IPS-18a (cell line): ENCODE measurements around the gene ADPRM.
"Not testable (repeated sequence)": the region's sequence is repeated elsewhere in the genome, so short reads cannot be mapped to it uniquely, and the experiment has no call there.

Source experiments
- H3K27ac ChIP-seq: one replicate; pipeline ENCODE4 v1.5.1; 2013; ENCODE audit warnings: low read length
- H3K27me3 ChIP-seq: one replicate; pipeline ENCODE4 v1.6.1; 2013; ENCODE audit warnings: mild to moderate bottlenecking, low read length; ENCODE audit not compliant: control insufficient read depth, insufficient read depth
- H3K36me3 ChIP-seq: one replicate; pipeline ENCODE4 v1.6.1; 2013; ENCODE audit warnings: low read depth, low read length; ENCODE audit not compliant: control insufficient read depth
- H3K4me1 ChIP-seq: one replicate; pipeline ENCODE4 v1.6.1; 2013; ENCODE audit warnings: low read depth, low read length; ENCODE audit not compliant: control insufficient read depth
- H3K4me3 ChIP-seq: one replicate; pipeline ENCODE4 v1.5.1; 2013; ENCODE audit warnings: low read length
- H3K9ac ChIP-seq: one replicate; pipeline ENCODE4 v1.6.1; 2013; ENCODE audit warnings: mild to moderate bottlenecking, low read length, moderate library complexity
- H3K9me3 ChIP-seq: one replicate; pipeline ENCODE4 v1.6.1; 2013; ENCODE audit warnings: low read depth, low read length; ENCODE audit not compliant: control insufficient read depth

ADPRM gene

GRCh38 chr17:10705727-10706126 is 8.3 kb downstream of the ADPRM start:
- H3K27me3 ChIP-seq: no peaks in the 10 kb centered on the region
- no peaks in the 10 kb centered on the region for H3K9me3 ChIP-seq
- no peak overlapping the region for H3K9ac ChIP-seq
- peaks cover 41% of the 10 kb centered on the region for H3K36me3 ChIP-seq
- H3K4me1 ChIP-seq: no peaks in the 10 kb centered on the region
- H3K4me3 ChIP-seq: no peak overlapping the region
- no peak overlapping the region for H3K27ac ChIP-seq

- Histone ChIP-seq H3K9me3 (no peaks in the 10 kb centered on the region), H3K27me3 (no peaks in the 10 kb centered on the region), H3K27ac (no peak overlapping the region), H3K4me3 (no peak overlapping the region), H3K4me1 (no peaks in the 10 kb centered on the region), H3K36me3 (peaks cover 32% of the 10 kb centered on the region), H3K9ac (no peak overlapping the region)
These were observed 15.9 kb downstream of the ADPRM start for GRCh38 chr17:10713318-10713717.

- Histone ChIP-seq H3K27ac (no peak overlapping the region), H3K9ac (no peak overlapping the region), H3K4me3 (no peak overlapping the region), H3K9me3 (no peaks in the 10 kb centered on the region), H3K27me3 (no peaks in the 10 kb centered on the region), H3K4me1 (no peaks in the 10 kb centered on the region), H3K36me3 (peaks cover 15% of the 10 kb centered on the region)
These were observed 18.8 kb downstream of the ADPRM start for GRCh38 chr17:10716218-10716617.

DNA sequence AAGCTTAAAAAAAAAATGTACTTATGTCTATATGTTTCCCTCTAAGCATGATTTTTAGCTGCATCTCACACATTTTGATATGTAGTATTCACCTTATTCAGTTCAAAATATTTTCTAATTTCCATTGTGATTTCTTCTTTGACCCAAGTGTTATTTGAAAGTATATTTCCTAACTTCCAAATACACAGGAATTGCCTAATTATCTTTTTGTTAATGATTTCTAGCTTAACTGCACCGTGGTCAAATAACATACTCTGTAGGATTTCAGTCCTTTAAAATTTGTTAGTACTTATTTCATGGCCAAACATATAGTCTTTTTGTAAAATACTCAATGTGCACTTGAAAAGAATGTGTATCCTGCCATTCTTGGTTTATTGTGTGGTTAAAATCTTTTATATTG is 21.2 kb downstream of the ADPRM start:
- Histone ChIP-seq H3K36me3 (no peaks in the 10 kb centered on the region), H3K4me1 (no peaks in the 10 kb centered on the region), H3K27me3 (no peaks in the 10 kb centered on the region), H3K4me3 (no peak overlapping the region), H3K9ac (no peak overlapping the region), H3K27ac (no peak overlapping the region), H3K9me3 (no peaks in the 10 kb centered on the region)

DNA sequence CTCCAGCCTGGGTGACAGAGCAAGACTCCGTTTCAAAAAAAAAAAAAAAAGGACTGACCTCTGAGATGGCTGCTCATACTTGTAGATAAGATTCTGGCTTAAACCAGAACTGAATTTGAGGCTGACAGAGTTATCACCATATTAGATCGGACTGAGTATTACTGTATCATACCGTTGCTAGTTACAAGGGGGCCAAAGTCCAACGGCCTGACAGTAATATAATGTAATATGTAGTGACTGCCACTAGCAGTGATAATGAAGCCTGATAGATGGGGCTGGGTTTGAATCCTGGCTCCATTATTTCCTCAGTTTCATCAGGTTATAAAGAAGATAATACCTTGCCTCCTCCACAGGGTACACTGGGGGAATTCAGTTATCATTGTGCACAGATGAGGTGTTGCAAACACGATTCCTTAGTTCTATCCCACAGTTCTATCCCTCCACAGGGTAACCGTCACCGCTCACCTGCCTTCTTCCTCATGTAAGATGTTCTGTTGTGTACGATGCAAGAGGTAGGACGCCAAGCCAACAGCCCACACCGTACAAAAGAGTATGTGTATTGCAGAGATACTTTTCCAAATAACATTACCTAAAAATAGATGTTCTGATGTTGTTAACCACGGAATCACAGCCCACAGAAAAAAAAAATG is 27.3 kb downstream of the ADPRM start:
- no peaks in the 10 kb centered on the region for H3K36me3 ChIP-seq
- no peak overlapping the region for H3K27ac ChIP-seq

DNA sequence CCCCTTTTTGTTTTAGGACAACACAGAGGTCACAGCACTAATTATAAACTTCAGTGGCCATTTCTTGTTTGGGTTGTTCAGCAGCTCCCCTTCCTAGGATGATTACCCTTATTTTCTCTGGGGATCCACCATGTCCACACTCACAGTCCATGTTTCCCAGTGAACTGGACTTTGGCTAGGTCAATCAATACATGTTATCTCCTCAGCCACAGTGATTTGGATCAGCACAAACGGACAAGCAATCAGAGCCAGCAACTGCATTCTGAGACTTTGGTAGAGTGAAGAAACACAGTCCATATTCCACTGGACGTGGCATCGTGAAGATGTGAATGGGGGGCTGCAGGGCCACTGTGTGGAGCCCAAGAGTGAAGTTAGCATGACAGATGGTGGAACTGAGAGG is 27.9 kb downstream of the ADPRM start:
- Histone ChIP-seq H3K27ac (no peak overlapping the region), H3K36me3 (no peaks in the 10 kb centered on the region), H3K9me3 (no peaks in the 10 kb centered on the region), H3K27me3 (peaks cover 5% of the 10 kb centered on the region), H3K9ac (no peak overlapping the region), H3K4me3 (no peak overlapping the region), H3K4me1 (peaks cover 5% of the 10 kb centered on the region)

More for the DNA sequence above, 27.3 kb downstream of the ADPRM start:
- H3K9ac ChIP-seq: no peak overlapping the region
- peaks cover 5% of the 10 kb centered on the region for H3K27me3 ChIP-seq
- H3K4me3 ChIP-seq: no peak overlapping the region
- peaks cover 5% of the 10 kb centered on the region for H3K4me1 ChIP-seq
- no peaks in the 10 kb centered on the region for H3K9me3 ChIP-seq

DNA sequence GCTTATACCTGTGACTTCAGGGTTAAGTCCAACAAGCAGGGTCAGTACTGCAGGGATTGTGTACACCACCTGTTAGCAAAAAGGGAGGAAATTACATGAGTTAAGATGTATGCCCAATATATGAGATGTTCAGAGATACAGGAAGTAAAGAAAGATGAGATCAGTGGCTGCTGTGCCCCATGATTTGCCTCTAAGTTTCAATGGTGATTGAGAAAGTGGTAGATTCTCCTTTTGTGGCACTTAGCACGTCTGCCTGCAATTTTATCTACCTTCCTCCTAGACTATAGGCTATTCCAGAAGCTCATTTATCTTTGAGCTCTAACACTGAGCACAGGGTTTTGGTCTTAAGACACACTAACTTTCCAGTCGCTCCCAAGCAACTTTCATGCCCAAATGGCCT is 28.8 kb downstream of the ADPRM start:
- Histone ChIP-seq H3K27me3 (peaks cover 5% of the 10 kb centered on the region), H3K9ac (no peak overlapping the region), H3K4me3 (no peak overlapping the region), H3K9me3 (no peaks in the 10 kb centered on the region), H3K36me3 (no peaks in the 10 kb centered on the region), H3K27ac (no peak overlapping the region), H3K4me1 (peaks cover 5% of the 10 kb centered on the region)

GRCh38 chr17:10727192-10727591 is 29.8 kb downstream of the ADPRM start:
- H3K9ac ChIP-seq: no peak overlapping the region
- H3K4me3 ChIP-seq: no peak overlapping the region
- H3K36me3 ChIP-seq: no peaks in the 10 kb centered on the region
- H3K9me3 ChIP-seq: no peaks in the 10 kb centered on the region
- H3K27me3 ChIP-seq: peaks cover 5% of the 10 kb centered on the region
- H3K4me1 ChIP-seq: peaks cover 5% of the 10 kb centered on the region
- H3K27ac ChIP-seq: no peak overlapping the region

GRCh38 chr17:10728331-10728892 is 31.0 kb downstream of the ADPRM start:
- no peaks in the 10 kb centered on the region for H3K36me3 ChIP-seq
- no peak overlapping the region for H3K27ac ChIP-seq
- H3K4me3 ChIP-seq: no peak overlapping the region

GRCh38 chr17:10729334-10730193 is 32.2 kb downstream of the ADPRM start, which contains the start of gene TMEM220:
TMEM220 (minus strand) TSS chr17:10730023; CDS start chr17:10729851, 172 bp downstream.
- peak within 1 kb of the TSS; percentile 28 for H3K27ac ChIP-seq
- peak within 1 kb of the TSS; percentile 73 for H3K9ac ChIP-seq
- peaks cover 9% of the 10 kb centered on the region for H3K4me1 ChIP-seq
- no peaks in the 10 kb centered on the region for H3K36me3 ChIP-seq
- H3K27me3 ChIP-seq: peaks cover 5% of the 10 kb centered on the region
- peak within 1 kb of the TSS; percentile 67 for H3K4me3 ChIP-seq
- no peaks in the 10 kb centered on the region for H3K9me3 ChIP-seq

More at GRCh38 chr17:10728331-10728892, 31.0 kb downstream of the ADPRM start:
- Histone ChIP-seq H3K9ac (no peak overlapping the region), H3K4me1 (peaks cover 9% of the 10 kb centered on the region), H3K27me3 (peaks cover 5% of the 10 kb centered on the region), H3K9me3 (no peaks in the 10 kb centered on the region)

- peak overlapping the region; percentile 67 for H3K4me3 ChIP-seq
- H3K27ac ChIP-seq: peak overlapping the region; percentile 28
- H3K36me3 ChIP-seq, H3K27me3 ChIP-seq, H3K4me1 ChIP-seq, H3K9me3 ChIP-seq: not testable (repeated sequence)
- peak overlapping the region; percentile 73 for H3K9ac ChIP-seq
These were observed 32.9 kb downstream of the ADPRM start for GRCh38 chr17:10730247-10730646.
